GM19467 (cell line): ENCODE measurements around the gene ACSM2A.
"Not testable (repeated sequence)": the region's sequence is repeated elsewhere in the genome, so short reads cannot be mapped to it uniquely, and the experiment has no call there.

ENCODE experiments used
- ATAC-seq: cut with Tn5 transposase; IDR thresholded peaks from one replicate; pipeline ENCODE4 v1.9.1; 2021; ENCODE audit warnings: mild to moderate bottlenecking, moderate library complexity; ENCODE audit not compliant: unreplicated experiment

The ACSM2A gene, protein sequence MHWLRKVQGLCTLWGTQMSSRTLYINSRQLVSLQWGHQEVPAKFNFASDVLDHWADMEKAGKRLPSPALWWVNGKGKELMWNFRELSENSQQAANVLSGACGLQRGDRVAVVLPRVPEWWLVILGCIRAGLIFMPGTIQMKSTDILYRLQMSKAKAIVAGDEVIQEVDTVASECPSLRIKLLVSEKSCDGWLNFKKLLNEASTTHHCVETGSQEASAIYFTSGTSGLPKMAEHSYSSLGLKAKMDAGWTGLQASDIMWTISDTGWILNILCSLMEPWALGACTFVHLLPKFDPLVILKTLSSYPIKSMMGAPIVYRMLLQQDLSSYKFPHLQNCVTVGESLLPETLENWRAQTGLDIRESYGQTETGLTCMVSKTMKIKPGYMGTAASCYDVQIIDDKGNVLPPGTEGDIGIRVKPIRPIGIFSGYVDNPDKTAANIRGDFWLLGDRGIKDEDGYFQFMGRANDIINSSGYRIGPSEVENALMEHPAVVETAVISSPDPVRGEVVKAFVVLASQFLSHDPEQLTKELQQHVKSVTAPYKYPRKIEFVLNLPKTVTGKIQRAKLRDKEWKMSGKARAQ

GRCh38 chr16:20451364-20451763 is at the start of gene ACSM2A:
Gene ACSM2A (plus strand): TSS chr16:20451521. CDS start chr16:20460115, 8,594 bp downstream.
- not testable (repeated sequence) for ATAC-seq

DNA sequence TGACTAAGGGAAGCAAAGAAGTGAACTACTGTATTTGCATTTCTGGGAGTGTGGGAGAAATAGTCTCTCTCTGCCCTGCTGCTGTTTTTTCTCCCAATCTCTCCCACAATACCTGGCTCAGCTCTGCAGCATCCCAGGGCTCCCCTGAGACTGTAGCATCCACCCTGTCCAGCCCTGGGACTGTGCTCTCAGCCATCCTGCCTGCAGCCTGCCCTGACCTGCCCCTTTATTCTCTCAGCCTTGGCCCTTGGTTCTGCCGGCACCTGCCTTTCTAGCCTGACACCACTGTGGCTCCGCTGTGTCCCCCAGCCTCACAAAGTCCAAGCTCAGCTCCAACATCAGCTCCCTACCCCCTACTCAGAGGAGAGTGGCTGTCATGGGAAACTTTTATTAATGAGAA is 48.7 kb upstream of the ACSM2A start:
- ATAC-seq = no peak

DNA sequence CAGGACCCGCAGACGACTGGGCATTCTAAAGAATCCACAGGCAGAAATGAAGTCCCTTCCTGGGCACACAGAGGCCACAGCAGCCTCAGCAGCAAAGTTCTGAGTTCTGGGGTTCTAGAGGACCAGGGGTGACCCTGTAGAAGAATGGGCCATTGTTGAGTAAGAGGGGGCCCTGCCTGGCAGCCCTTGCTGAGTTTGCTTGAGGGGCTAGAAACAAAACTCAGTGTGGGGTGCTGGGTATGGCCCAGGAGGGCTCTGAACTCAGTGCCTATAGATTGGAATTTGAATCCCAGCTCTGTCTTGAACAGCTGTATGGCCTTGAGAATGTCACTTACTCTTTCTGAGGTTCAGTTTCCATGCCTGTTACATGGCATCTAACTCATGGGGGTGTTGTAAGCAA is 46.7 kb upstream of the ACSM2A start, which contains the start of gene PDILT:
PDILT (minus strand) TSS at position 101 of the 400 bp plus-strand sequence. CDS start 5,437 bp downstream, outside the sequence.
- no peak for ATAC-seq

- no peak for ATAC-seq
These were observed 41.8 kb upstream of the ACSM2A start, which contains the start of gene ACSM5 for GRCh38 chr16:20409398-20410120. Gene ACSM5 (plus strand): TSS chr16:20409534. CDS start chr16:20411485, 1,951 bp downstream.

DNA sequence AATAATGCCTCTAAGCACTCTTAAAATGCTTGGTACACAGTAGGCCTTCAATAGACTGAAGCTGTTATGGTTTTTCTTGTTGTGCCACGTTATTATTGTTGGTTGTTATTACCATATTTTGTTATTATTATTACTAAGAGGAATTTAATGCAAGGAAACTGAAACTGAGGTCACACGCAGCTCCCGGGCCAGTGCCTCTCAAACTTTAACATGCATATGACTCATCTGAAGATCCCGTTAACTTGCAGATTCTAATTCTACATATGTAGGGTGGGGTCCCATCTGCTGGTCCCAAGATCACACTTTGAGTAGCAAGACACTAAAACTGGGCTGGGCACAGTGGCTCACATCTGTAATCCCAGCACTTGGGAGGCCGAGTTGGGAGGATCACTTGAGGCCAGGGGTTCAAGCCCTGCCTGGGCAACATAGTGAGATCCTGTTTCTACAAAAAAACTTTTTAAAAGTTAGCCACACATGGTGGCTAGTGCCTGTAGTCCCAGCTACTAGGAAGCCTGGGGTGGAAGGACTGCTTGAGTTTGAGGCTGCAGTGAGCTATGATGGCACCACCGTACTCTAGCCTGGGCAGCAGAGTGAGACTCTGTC is 41.1 kb upstream of the ACSM2A start:
- ATAC-seq = no peak

GRCh38 chr16:20411055-20411454 is 40.3 kb upstream of the ACSM2A start:
- ATAC-seq = no peak

DNA sequence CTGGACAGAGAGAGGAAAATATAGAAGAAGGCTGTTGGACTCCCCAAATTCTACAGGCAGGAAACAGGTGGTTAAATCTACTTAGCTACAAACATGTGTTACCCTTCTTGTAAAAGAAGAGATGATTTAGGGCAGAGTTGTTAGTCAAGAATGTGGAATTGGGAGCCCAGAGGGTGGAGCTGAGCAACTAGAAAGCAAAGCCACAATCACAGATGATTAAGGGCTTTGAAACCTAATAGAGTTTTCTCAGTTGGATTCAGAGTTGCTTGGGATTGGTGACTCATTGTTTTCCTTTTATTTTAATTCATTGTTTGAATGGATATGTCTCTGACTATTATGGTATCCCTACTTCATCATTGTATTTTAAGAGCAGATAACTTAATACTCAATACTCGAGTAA is 35.8 kb upstream of the ACSM2A start:
- no peak for ATAC-seq

GRCh38 chr16:20419093-20419492 is 32.2 kb upstream of the ACSM2A start:
- not testable (repeated sequence) for ATAC-seq

DNA sequence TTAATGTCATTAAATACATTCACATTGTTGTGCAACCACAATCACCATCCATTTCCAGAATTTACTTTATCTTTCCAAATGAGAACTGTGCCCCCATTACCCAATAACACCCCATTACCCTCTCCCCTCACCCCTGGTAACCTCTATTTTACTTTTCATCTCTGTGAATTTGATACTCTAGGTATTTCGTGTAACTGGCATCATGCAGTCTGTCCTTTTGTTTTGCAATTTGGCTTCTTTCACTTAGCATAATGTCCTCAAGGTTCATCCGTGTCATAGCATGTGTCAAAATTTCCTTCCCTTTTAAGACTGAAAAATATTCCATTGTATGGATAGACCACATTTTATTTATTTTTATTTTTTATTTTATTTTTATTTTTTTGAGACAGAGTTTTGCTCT is 29.6 kb upstream of the ACSM2A start:
- ATAC-seq = not testable (repeated sequence)

GRCh38 chr16:20423772-20424128 is 27.6 kb upstream of the ACSM2A start:
- not testable (repeated sequence) for ATAC-seq

DNA sequence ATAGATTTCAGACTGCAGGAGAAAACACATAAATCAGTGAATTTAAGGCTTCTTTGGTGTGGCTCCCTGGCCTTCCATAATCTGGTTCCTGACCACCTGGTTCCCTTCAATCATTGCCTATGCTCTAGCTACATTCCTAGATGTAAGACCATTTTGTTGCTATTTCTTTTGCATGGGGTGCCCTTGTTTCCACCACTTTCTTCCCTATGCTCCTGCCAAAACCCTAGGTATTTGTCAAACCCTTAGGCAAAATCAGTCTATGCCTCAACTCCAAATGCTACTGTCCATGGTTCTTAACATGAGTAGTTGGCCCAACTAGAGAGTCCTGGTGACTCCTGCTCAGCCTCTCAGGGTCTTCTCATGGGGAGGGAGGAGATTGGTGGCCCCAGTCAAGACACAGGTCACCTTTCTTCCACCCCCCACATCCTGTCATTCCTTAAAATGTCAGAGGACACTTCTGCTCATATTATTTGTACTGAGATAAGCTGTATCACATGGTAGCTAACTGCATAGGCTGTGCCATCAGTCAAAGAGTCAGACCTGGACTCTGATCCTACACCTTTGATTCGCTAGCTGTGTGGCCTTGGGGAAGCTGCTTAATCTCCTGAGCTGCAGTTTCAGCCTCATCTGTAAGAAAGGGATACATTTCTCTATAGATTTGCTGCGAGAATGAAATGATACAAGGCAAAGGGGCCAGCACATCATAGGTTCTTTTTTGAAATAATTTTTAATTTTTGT is 27.0 kb upstream of the ACSM2A start:
- ATAC-seq = no peak

- not testable (repeated sequence) for ATAC-seq
These were observed 23.9 kb upstream of the ACSM2A start for GRCh38 chr16:20427401-20427797.

- ATAC-seq = not testable (repeated sequence)
These were observed 21.8 kb upstream of the ACSM2A start for GRCh38 chr16:20429499-20429898.

DNA sequence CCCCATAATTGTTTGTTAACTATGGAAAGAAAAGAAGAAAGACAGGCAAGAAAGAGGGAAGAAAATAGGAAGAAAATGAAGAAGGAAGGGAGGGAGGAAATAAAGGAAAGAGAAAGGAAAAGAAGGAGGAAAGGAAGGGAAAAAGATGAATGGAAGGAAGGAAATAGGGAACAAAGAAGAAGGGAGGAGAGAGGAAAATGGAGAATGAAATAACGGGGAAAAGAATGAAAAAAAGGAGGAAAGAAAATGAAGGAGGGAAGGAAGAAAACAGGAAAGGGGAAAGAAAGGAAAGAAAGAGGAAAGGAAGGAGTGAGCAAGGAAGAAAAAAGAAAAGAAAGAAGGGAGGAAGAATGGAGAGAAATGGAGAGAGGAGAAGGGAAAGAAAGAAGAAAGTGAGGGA is 20.8 kb upstream of the ACSM2A start:
- not testable (repeated sequence) for ATAC-seq

- ATAC-seq = no peak
These were observed 20.4 kb upstream of the ACSM2A start for GRCh38 chr16:20430948-20431347.

DNA sequence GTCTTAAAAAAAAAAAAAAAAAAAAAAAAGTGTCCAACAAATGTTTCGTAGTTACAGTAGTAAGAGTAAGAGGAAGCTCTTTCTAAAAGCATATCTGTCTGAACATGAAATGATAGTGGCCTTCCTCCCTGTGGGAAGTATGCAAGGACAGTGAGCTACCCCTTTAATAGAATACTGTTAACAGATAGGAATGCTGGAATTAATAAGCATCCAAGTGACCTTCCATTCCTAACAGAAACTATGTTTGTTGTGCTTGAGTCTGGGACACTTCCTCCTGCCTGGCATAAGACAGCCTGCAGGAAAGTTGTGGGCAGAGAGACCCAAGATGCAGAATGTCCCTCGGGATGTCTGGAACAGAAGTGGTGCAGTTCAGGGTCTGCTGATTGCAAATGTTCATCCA is 12.4 kb upstream of the ACSM2A start:
- not testable (repeated sequence) for ATAC-seq

DNA sequence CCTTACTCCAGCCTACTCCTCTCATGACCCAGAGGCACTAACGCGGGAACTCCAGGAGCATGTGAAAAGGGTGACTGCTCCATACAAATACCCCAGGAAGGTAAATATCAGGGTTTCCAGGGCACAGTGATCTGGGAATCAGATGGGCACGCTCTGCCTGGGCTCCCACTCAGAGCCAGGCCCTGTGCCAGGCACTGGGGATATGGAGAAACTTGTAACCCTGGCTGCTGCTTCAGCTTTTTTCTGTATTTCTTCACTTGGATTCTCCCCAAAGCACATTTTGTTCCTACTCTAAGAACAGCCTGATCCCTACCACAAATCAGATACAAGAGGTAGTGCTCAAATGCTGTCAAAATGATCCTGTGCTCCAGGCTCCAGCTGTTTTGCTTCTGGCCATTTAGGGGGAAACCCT is 11.5 kb upstream of the ACSM2A start:
- not testable (repeated sequence) for ATAC-seq

DNA sequence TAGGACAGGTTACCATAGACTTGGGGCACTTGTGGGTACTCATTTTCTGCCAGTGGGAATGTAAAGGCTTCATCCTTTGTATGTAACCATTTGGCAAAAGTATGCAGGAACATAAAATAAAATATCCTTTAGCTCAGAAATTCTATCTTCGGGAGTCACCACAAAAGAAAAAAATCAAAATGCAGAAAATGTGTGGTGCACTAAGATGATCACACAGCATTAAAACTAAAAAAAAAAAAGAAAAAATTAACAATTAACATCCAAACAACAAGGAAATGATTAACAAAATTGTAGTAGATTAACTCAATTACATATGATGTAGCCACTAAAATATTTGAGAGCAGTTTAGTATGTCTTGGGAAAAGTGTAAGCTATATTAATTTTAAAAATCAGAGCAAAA is 10.6 kb upstream of the ACSM2A start:
- ATAC-seq = not testable (repeated sequence)

DNA sequence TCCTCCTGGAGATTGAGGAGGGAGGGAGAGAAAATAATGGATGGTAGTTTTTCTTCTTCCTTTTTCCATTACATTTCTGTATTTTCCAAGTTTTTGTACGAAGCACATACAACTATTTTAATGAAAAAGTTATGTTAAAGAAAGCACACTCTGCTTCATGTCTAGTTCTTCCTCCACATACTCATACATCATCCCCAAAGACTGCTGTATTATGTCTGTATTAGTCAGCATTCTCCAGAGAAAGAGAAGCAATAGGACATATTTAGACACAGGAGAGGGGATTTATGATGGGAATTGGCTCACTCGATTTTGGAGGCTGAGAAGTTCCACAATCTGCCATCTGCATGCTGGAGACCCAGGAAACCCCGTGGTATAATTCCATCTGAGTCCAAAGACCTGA is 10.1 kb upstream of the ACSM2A start:
- no peak for ATAC-seq

- ATAC-seq = not testable (repeated sequence)
These were observed 9.5 kb upstream of the ACSM2A start for GRCh38 chr16:20441859-20442258.
